HepG2 (cell line): ENCODE measurements around the gene SLC2A2. TPM values are rescaled to one million over a fixed set of nuclear protein-coding genes. Genes with fewer than 3 reads are reported as not detected.
A peak's percentile ranks its signal among the peaks of the same experiment; 100 is the strongest.

Experiments used
- CC2D1A ChIP-seq: sonication (generic); formaldehyde crosslinking; IDR thresholded peaks from 2 replicates; pipeline ENCODE4 v1.8.1; 2023; ENCODE audit warnings: mild to moderate bottlenecking, missing genetic modification reagents
- CHD4 ChIP-seq: fragments of 200-600 bp; sonication (generic); IDR thresholded peaks from 2 replicates; pipeline ENCODE4 v1.7.0; 2017; ENCODE audit warnings: mild to moderate bottlenecking, low read length, borderline replicate concordance
- MIER3 ChIP-seq: IDR thresholded peaks from 2 replicates; pipeline ENCODE4 v1.6.1; 2016; ENCODE audit warnings: missing compliant biosample characterization, borderline replicate concordance
- MYC ChIP-seq: sonication (generic); formaldehyde crosslinking; IDR thresholded peaks from 2 replicates; pipeline ENCODE4 v1.9.0; 2021; ENCODE audit warnings: missing genetic modification reagents, borderline replicate concordance
- NPAS2 ChIP-seq: sonication (generic); formaldehyde crosslinking; IDR thresholded peaks from 2 replicates; pipeline ENCODE4 v1.8.0; 2022; ENCODE audit warnings: mild to moderate bottlenecking, missing genetic modification reagents, borderline replicate concordance
- SRF ChIP-seq: IDR thresholded peaks from 2 replicates; pipeline ENCODE4 v1.6.1; 2011; ENCODE audit warnings: mild to moderate bottlenecking, low read depth, low read length, moderate library complexity
- ZNF549 ChIP-seq: sonication (generic); formaldehyde crosslinking; IDR thresholded peaks from 2 replicates; pipeline ENCODE4 v1.5.0; 2020; ENCODE audit warnings: missing genetic modification reagents
- ZNF672 ChIP-seq: sonication (generic); formaldehyde crosslinking; IDR thresholded peaks from 2 replicates; pipeline ENCODE4 v1.8.1; 2022; ENCODE audit warnings: missing genetic modification reagents
- ZNF75D ChIP-seq: sonication (generic); formaldehyde crosslinking; IDR thresholded peaks from 2 replicates; pipeline ENCODE4 v1.8.1; 2023; ENCODE audit warnings: missing genetic modification reagents, mild to moderate bottlenecking, borderline replicate concordance
- ZSCAN30 ChIP-seq: sonication (generic); formaldehyde crosslinking; IDR thresholded peaks from 2 replicates; pipeline ENCODE4 v1.5.0; 2020; ENCODE audit warnings: mild to moderate bottlenecking, missing genetic modification reagents
- polyA plus RNA-seq, 8 experiments: library from polyadenylated mRNA; depleted of rRNA in 3 of 8; stranded (reverse) in 7 of 8; unstranded in 1 of 8; fragments of >200 nt; fragmentation: Illumina TruSeq in 4 of 8; extraction: Trizol in 4 of 8; gene quantifications; 2 replicates each; pipeline versions ENCODE4 v1.2.1 to v1.2.3, GENCODE V29; 2011 to 2016; ENCODE audit warnings: low read depth in 4 of 8, missing spikeins in 1 of 8, mixed read lengths in 1 of 8; ENCODE audit not compliant: insufficient read depth in 1 of 8
- total RNA-seq, 5 experiments: library from RNA; depleted of rRNA; stranded (reverse); fragments of >200 nt; fragmentation: Illumina TruSeq; extraction: Trizol; gene quantifications; 2 replicates each; pipeline ENCODE4 v1.2.3, GENCODE V29; 2016; ENCODE audit warnings: low read depth in 1 of 5
- TF ChIP-seq, protein P1 (sequence below): sonication (generic); formaldehyde crosslinking; IDR thresholded peaks from 2 replicates; pipeline ENCODE4 v1.9.0; 2021; ENCODE audit warnings: mild to moderate bottlenecking, missing genetic modification reagents
- TF ChIP-seq, protein P2 (sequence below): sonication (generic); formaldehyde crosslinking; IDR thresholded peaks from 2 replicates; pipeline ENCODE4 v1.5.0; 2020; ENCODE audit warnings: mild to moderate bottlenecking, missing genetic modification reagents
- TF ChIP-seq, protein P3 (sequence below): sonication (generic); formaldehyde crosslinking; IDR thresholded peaks from 2 replicates; pipeline ENCODE4 v1.9.0; 2021; ENCODE audit warnings: missing genetic modification reagents, mild to moderate bottlenecking, borderline replicate concordance
- TF ChIP-seq, protein P4 (sequence below): sonication (generic); formaldehyde crosslinking; IDR thresholded peaks from 2 replicates; pipeline ENCODE4 v1.5.0; 2020; ENCODE audit warnings: missing genetic modification reagents
- TF ChIP-seq, protein P5 (sequence below): sonication (generic); formaldehyde crosslinking; IDR thresholded peaks from 2 replicates; pipeline ENCODE4 v1.4.0; 2020; ENCODE audit warnings: missing genetic modification reagents

SLC2A2 gene
- total and polyA plus RNA-seq, 2 of the 13 experiments (the other 11 are each of a cell fraction or from before 2014, with no cell fraction given): 19.5 to 23.2 TPM

DNA sequence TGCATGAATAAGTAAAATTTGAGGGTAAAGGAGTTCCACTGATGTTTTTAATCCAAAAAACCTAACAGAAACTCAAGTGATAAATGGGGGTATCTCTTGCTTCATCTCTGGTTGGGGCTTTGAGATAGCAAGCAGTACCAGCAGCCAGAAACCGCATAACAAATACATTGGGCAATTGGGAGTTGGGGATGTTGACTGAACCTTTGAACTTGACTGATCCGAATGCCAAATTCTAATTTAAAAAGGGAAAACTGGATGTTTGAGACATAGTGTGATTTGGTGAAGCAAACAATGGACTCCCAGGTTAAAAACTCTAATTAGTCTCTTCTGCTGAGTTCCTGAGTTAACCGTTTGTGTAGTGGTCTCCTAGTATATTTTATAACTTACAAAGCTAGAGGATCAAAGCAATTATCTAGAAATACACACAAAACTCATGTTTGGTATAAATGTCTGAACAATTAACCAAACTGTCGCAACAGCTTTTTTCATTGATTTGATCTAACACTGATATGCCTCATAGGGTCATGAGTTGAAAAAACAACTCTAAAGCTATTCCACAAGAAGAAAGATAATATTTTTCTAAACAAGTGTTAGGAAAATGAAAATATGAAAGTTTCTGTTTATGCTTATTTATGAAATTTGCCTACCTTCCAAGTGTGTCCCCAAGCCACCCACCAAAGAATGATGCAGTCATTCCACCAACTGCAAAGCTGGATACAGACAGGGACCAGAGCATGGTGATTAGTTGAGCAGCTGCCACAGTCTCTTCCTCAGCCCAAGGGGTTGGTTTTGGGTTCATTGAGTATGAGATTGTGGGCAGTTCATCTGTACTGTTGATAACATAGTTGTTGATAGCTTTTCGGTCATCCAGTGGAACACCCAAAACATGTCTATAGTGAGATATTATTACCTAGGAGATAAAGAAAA is 12.4 kb downstream of the SLC2A2 start (continued):
- TF ChIP-seq, protein P1, sequence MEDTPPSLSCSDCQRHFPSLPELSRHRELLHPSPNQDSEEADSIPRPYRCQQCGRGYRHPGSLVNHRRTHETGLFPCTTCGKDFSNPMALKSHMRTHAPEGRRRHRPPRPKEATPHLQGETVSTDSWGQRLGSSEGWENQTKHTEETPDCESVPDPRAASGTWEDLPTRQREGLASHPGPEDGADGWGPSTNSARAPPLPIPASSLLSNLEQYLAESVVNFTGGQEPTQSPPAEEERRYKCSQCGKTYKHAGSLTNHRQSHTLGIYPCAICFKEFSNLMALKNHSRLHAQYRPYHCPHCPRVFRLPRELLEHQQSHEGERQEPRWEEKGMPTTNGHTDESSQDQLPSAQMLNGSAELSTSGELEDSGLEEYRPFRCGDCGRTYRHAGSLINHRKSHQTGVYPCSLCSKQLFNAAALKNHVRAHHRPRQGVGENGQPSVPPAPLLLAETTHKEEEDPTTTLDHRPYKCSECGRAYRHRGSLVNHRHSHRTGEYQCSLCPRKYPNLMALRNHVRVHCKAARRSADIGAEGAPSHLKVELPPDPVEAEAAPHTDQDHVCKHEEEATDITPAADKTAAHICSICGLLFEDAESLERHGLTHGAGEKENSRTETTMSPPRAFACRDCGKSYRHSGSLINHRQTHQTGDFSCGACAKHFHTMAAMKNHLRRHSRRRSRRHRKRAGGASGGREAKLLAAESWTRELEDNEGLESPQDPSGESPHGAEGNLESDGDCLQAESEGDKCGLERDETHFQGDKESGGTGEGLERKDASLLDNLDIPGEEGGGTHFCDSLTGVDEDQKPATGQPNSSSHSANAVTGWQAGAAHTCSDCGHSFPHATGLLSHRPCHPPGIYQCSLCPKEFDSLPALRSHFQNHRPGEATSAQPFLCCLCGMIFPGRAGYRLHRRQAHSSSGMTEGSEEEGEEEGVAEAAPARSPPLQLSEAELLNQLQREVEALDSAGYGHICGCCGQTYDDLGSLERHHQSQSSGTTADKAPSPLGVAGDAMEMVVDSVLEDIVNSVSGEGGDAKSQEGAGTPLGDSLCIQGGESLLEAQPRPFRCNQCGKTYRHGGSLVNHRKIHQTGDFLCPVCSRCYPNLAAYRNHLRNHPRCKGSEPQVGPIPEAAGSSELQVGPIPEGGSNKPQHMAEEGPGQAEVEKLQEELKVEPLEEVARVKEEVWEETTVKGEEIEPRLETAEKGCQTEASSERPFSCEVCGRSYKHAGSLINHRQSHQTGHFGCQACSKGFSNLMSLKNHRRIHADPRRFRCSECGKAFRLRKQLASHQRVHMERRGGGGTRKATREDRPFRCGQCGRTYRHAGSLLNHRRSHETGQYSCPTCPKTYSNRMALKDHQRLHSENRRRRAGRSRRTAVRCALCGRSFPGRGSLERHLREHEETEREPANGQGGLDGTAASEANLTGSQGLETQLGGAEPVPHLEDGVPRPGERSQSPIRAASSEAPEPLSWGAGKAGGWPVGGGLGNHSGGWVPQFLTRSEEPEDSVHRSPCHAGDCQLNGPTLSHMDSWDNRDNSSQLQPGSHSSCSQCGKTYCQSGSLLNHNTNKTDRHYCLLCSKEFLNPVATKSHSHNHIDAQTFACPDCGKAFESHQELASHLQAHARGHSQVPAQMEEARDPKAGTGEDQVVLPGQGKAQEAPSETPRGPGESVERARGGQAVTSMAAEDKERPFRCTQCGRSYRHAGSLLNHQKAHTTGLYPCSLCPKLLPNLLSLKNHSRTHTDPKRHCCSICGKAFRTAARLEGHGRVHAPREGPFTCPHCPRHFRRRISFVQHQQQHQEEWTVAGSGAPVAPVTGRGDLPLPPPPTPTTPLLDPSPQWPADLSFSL (CRISPR knock-in tag): no peak
- TF ChIP-seq MYC (CRISPR knock-in tag): no peak
- no peak for TF ChIP-seq CC2D1A (CRISPR knock-in tag)
- TF ChIP-seq, protein P2, sequence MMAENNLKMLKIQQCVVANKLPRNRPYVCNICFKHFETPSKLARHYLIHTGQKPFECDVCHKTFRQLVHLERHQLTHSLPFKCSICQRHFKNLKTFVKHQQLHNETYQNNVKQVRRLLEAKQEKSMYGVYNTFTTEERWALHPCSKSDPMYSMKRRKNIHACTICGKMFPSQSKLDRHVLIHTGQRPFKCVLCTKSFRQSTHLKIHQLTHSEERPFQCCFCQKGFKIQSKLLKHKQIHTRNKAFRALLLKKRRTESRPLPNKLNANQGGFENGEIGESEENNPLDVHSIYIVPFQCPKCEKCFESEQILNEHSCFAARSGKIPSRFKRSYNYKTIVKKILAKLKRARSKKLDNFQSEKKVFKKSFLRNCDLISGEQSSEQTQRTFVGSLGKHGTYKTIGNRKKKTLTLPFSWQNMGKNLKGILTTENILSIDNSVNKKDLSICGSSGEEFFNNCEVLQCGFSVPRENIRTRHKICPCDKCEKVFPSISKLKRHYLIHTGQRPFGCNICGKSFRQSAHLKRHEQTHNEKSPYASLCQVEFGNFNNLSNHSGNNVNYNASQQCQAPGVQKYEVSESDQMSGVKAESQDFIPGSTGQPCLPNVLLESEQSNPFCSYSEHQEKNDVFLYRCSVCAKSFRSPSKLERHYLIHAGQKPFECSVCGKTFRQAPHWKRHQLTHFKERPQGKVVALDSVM (CRISPR knock-in tag): no peak
- no peak for TF ChIP-seq ZNF672 (CRISPR knock-in tag)
- no peak for TF ChIP-seq ZNF549 (CRISPR knock-in tag)
- TF ChIP-seq NPAS2 (CRISPR knock-in tag): no peak
- no peak for TF ChIP-seq ZSCAN30 (CRISPR knock-in tag)
- TF ChIP-seq, protein P3, sequence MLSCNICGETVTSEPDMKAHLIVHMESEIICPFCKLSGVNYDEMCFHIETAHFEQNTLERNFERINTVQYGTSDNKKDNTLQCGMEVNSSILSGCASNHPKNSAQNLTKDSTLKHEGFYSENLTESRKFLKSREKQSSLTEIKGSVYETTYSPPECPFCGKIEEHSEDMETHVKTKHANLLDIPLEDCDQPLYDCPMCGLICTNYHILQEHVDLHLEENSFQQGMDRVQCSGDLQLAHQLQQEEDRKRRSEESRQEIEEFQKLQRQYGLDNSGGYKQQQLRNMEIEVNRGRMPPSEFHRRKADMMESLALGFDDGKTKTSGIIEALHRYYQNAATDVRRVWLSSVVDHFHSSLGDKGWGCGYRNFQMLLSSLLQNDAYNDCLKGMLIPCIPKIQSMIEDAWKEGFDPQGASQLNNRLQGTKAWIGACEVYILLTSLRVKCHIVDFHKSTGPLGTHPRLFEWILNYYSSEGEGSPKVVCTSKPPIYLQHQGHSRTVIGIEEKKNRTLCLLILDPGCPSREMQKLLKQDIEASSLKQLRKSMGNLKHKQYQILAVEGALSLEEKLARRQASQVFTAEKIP (CRISPR knock-in tag): no peak
- TF ChIP-seq, protein P4, sequence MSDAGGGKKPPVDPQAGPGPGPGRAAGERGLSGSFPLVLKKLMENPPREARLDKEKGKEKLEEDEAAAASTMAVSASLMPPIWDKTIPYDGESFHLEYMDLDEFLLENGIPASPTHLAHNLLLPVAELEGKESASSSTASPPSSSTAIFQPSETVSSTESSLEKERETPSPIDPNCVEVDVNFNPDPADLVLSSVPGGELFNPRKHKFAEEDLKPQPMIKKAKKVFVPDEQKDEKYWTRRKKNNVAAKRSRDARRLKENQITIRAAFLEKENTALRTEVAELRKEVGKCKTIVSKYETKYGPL (CRISPR knock-in tag): no peak; the same call in 1 of the 2 replicates
- TF ChIP-seq, protein P5, sequence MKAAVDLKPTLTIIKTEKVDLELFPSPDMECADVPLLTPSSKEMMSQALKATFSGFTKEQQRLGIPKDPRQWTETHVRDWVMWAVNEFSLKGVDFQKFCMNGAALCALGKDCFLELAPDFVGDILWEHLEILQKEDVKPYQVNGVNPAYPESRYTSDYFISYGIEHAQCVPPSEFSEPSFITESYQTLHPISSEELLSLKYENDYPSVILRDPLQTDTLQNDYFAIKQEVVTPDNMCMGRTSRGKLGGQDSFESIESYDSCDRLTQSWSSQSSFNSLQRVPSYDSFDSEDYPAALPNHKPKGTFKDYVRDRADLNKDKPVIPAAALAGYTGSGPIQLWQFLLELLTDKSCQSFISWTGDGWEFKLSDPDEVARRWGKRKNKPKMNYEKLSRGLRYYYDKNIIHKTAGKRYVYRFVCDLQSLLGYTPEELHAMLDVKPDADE (CRISPR knock-in tag): no peak
- peak; percentile 78; the same call in 1 of the 2 replicates for TF ChIP-seq MIER3 (CRISPR knock-in tag)
- TF ChIP-seq SRF: no peak
- no peak for TF ChIP-seq ZNF75D (CRISPR knock-in tag)
- peak; percentile 90; the same call in 1 of the 2 replicates for TF ChIP-seq CHD4
